Esophagus squamous epithelium (tissue), 4 donors: ENCODE results near the gene HSF5.

Experiments
- POLR2A ChIP-seq, 4 donors: fragments of 450-650 bp; IDR thresholded peaks; one replicate each; pipeline ENCODE4 v1.6.1; 2017; ENCODE audit warnings: antibody characterized with exemption in 4 of 4, mild to moderate bottlenecking in 4 of 4, moderate library complexity in 3 of 4
- TF ChIP-seq, protein P1 (sequence below), 6 experiments: fragments of 450-650 bp in 4 of 6; fragments of 200-600 bp in 2 of 6; sonication (generic) in 2 of 6; IDR thresholded peaks; one replicate each; pipeline ENCODE4 v1.5.1; 2016 to 2019; ENCODE audit warnings: antibody characterized with exemption in 6 of 6, mild to moderate bottlenecking in 4 of 6, moderate library complexity in 4 of 6

DNA sequence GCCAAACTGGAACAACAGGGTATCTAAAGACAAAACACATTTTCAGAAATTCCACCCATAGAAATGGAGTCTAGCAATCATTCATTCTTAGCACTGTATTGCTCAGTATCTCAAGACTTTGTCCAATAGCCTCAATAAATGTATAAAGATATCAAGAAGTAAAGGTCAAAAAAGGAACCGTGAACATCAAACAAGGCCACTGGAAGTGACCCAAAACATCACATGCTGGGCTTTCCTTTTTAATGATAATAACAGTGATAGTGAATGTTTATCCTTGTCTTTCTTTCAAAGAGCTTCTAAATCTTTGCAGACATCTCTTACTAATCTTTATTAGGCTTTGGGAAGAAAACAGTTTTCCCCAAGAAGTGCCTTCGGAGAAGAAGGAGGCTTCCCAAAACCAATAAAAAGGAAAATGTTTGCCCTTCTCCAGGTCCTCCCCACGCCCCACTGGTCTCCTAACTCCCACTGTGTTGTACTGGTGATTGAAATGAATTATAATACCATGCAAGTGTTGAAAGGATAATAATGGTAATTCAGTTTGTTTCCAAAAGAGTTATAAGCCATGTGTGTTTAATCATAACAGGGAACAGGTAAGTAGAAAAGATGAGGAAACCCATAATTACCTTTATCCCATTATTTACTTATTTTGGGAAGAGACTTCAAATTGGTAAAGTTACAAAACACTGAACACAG, 89.5 kb downstream of the HSF5 start:
- TF ChIP-seq, protein P1, sequence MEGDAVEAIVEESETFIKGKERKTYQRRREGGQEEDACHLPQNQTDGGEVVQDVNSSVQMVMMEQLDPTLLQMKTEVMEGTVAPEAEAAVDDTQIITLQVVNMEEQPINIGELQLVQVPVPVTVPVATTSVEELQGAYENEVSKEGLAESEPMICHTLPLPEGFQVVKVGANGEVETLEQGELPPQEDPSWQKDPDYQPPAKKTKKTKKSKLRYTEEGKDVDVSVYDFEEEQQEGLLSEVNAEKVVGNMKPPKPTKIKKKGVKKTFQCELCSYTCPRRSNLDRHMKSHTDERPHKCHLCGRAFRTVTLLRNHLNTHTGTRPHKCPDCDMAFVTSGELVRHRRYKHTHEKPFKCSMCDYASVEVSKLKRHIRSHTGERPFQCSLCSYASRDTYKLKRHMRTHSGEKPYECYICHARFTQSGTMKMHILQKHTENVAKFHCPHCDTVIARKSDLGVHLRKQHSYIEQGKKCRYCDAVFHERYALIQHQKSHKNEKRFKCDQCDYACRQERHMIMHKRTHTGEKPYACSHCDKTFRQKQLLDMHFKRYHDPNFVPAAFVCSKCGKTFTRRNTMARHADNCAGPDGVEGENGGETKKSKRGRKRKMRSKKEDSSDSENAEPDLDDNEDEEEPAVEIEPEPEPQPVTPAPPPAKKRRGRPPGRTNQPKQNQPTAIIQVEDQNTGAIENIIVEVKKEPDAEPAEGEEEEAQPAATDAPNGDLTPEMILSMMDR (IDR thresholded peaks at IDR 0.05): no peak
- no peak for TF ChIP-seq POLR2A (IDR thresholded peaks at IDR 0.05)
